IMR-90 (cell line): Measurements from ENCODE around the gene SERTAD4.

Experiments used
- CHD1 ChIP-seq: IDR thresholded peaks from 2 replicates; pipeline ENCODE4 v1.6.1; 2012; ENCODE audit warnings: low read depth, low read length, improper control_type of control experiment
- MXI1 ChIP-seq: IDR thresholded peaks from 2 replicates; pipeline ENCODE4 v1.6.1; 2012; ENCODE audit warnings: low read depth, mild to moderate bottlenecking, low read length, moderate library complexity, borderline replicate concordance
- POLR2A ChIP-seq: IDR thresholded peaks from 2 replicates; pipeline ENCODE4 v1.6.1; 2012; ENCODE audit warnings: mild to moderate bottlenecking, low read depth, low read length
- RAD21 ChIP-seq: IDR thresholded peaks from 2 replicates; pipeline ENCODE4 v1.6.1; 2012; ENCODE audit warnings: low read length, improper control_type of control experiment
- RCOR1 ChIP-seq: IDR thresholded peaks from 2 replicates; pipeline ENCODE4 v1.6.1; 2012; ENCODE audit warnings: mild to moderate bottlenecking, low read length, improper control_type of control experiment; ENCODE audit not compliant: insufficient replicate concordance
- SMC3 ChIP-seq: fragments of 150-350 bp; IDR thresholded peaks from 2 replicates; pipeline ENCODE4 v1.6.1; 2016; ENCODE audit warnings: low read depth, mild to moderate bottlenecking, antibody characterized with exemption, low read length, moderate library complexity
- TF ChIP-seq, protein P1 (sequence below): conservative IDR thresholded peaks from 2 replicates; pipeline ENCODE4 v1.5.1; 2012; ENCODE audit warnings: mild to moderate bottlenecking, low read depth, low read length, improper control_type of control experiment

DNA sequence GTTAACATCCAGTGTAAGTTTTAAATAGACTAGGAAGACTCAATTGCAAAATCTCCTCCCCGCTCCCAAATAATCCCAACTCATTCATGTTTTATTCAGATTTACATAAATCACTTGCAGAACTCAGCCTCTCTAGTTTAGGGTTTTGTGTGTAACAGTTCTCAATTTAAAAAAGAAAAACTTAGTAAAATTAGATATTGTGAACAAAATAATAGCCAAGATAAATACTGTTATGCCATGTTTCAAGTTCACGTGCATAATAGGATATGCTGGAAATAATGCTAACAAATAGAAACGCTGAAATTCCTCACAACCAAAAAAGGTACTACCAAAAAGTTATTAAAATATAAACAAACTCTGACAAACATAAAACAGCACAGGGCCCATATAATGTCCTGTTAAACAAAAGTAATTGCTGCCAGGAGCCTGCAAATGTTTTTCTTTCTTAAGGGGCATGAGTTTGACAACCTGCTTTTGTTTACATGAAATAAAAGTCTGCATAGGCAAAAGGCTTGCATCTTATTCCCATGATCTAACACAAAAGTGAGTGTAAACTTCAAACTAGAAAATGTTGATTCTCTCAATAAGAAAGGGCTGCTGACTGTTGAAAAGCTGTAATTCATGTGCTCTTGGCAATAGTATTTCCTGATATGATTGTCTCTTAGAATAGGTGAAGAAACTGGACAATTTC is 2.9 kb downstream of the SERTAD4 start:
- TF ChIP-seq RCOR1 = no peak
- TF ChIP-seq, protein P1, sequence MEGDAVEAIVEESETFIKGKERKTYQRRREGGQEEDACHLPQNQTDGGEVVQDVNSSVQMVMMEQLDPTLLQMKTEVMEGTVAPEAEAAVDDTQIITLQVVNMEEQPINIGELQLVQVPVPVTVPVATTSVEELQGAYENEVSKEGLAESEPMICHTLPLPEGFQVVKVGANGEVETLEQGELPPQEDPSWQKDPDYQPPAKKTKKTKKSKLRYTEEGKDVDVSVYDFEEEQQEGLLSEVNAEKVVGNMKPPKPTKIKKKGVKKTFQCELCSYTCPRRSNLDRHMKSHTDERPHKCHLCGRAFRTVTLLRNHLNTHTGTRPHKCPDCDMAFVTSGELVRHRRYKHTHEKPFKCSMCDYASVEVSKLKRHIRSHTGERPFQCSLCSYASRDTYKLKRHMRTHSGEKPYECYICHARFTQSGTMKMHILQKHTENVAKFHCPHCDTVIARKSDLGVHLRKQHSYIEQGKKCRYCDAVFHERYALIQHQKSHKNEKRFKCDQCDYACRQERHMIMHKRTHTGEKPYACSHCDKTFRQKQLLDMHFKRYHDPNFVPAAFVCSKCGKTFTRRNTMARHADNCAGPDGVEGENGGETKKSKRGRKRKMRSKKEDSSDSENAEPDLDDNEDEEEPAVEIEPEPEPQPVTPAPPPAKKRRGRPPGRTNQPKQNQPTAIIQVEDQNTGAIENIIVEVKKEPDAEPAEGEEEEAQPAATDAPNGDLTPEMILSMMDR = no peak
- no peak for TF ChIP-seq MXI1
- TF ChIP-seq POLR2A = no peak
- TF ChIP-seq CHD1 = no peak
- TF ChIP-seq RAD21 = no peak
- no peak for TF ChIP-seq SMC3
